Mesendoderm (in vitro differentiated cells): ENCODE data around the gene GID8.

Experiments
- DNase-seq: peaks from one replicate; pipeline ENCODE4 v3.0.0; 2013
- H2AK5ac ChIP-seq: 2 replicates; pipeline ENCODE4 v1.6.1; 2013; ENCODE audit warnings: low read length, inconsistent platforms
- H2BK120ac ChIP-seq: 2 replicates; pipeline ENCODE4 v1.6.1; 2013; ENCODE audit warnings: low read depth, mild to moderate bottlenecking, low read length, moderate library complexity, mixed read lengths
- H2BK15ac ChIP-seq: replicated peaks from 2 replicates; pipeline ENCODE4 v1.6.1; 2013; ENCODE audit warnings: low read depth, mild to moderate bottlenecking, moderate library complexity
- H2BK5ac ChIP-seq: 2 replicates; pipeline ENCODE4 v1.6.1; 2013; ENCODE audit warnings: low read length, inconsistent platforms
- H3K18ac ChIP-seq: 2 replicates; pipeline ENCODE4 v1.6.1; 2013; ENCODE audit warnings: mild to moderate bottlenecking, low read length, mixed read lengths
- H3K23ac ChIP-seq: one replicate; pipeline ENCODE4 v1.6.1; 2013; ENCODE audit warnings: low read length
- H3K27ac ChIP-seq: 2 replicates; pipeline ENCODE4 v1.5.1; 2013; ENCODE audit warnings: low read depth, mild to moderate bottlenecking, inconsistent platforms, low read length, moderate library complexity
- H3K27me3 ChIP-seq: 2 replicates; pipeline ENCODE4 v1.6.1; 2013; ENCODE audit warnings: low read length, control low read depth, mild to moderate bottlenecking, inconsistent platforms; ENCODE audit not compliant: insufficient read depth, poor library complexity
- H3K36me3 ChIP-seq: 2 replicates; pipeline ENCODE4 v1.6.1; 2013; ENCODE audit warnings: low read length, inconsistent platforms; ENCODE audit not compliant: control insufficient read depth, insufficient read depth
- H3K4ac ChIP-seq: one replicate; pipeline ENCODE4 v1.6.1; 2013; ENCODE audit warnings: low read depth, mild to moderate bottlenecking, low read length, moderate library complexity
- H3K4me1 ChIP-seq: 2 replicates; pipeline ENCODE4 v1.6.1; 2013; ENCODE audit warnings: low read depth, low read length, inconsistent platforms; ENCODE audit not compliant: control insufficient read depth
- H3K4me2 ChIP-seq: 2 replicates; pipeline ENCODE4 v1.6.1; 2013; ENCODE audit warnings: low read length
- H3K4me3 ChIP-seq: 2 replicates; pipeline ENCODE4 v1.5.1; 2013; ENCODE audit warnings: mild to moderate bottlenecking, low read length
- H3K56ac ChIP-seq: one replicate; pipeline ENCODE4 v1.6.1; 2013; ENCODE audit warnings: low read length
- H3K79me1 ChIP-seq: 2 replicates; pipeline ENCODE4 v1.6.1; 2013; ENCODE audit warnings: low read length, inconsistent platforms
- H3K79me2 ChIP-seq: 2 replicates; pipeline ENCODE4 v1.6.1; 2013; ENCODE audit warnings: mild to moderate bottlenecking, low read length; ENCODE audit not compliant: control insufficient read depth, insufficient read depth
- H3K9ac ChIP-seq: 2 replicates; pipeline ENCODE4 v1.6.1; 2013; ENCODE audit warnings: low read length, inconsistent platforms
- H4K5ac ChIP-seq: one replicate; pipeline ENCODE4 v1.6.1; 2013; ENCODE audit warnings: low read length
- H4K8ac ChIP-seq: one replicate; pipeline ENCODE4 v1.6.1; 2013; ENCODE audit warnings: low read depth, mild to moderate bottlenecking, control low read depth, low read length, moderate library complexity
- WGBS: extraction: QIAGEN DNeasy Blood & Tissue Kit; methylation state at CpG from one replicate; pipeline ENCODE4 v1.1.7; 2013; ENCODE audit warnings: low lambda C conversion rate, missing lambda C conversion rate; ENCODE audit not compliant: insufficient coverage; ENCODE audit errors: extremely low coverage; 5-methylcytosine and 5-hydroxymethylcytosine counted together

GID8 gene

GRCh38 chr20:62956387-62957135, 18.6 kb downstream of the GID8 start:
- H2BK5ac ChIP-seq = no peak overlapping the region
- peaks cover 4% of the 10 kb centered on the region for H3K36me3 ChIP-seq
- H3K79me1 ChIP-seq = peaks cover 5% of the 10 kb centered on the region
- no CpG with 5 or more reads among the region's 25 CpGs for WGBS
- no peak overlapping the region for H4K5ac ChIP-seq
- no peak overlapping the region for H3K18ac ChIP-seq
- no peak for DNase-seq
- no peak overlapping the region for H2BK120ac ChIP-seq
- H3K4me2 ChIP-seq = no peak overlapping the region
- H4K8ac ChIP-seq = no peak overlapping the region
- H3K79me2 ChIP-seq = no peaks in the 10 kb centered on the region
- H3K56ac ChIP-seq = no peak overlapping the region
- H3K27ac ChIP-seq = no peak overlapping the region
- H3K4me3 ChIP-seq = no peak overlapping the region
- H3K4ac ChIP-seq = no peak overlapping the region
- no peak overlapping the region for H3K9ac ChIP-seq
- no peak overlapping the region for H3K23ac ChIP-seq
- H3K4me1 ChIP-seq = peaks cover 5% of the 10 kb centered on the region
- H2BK15ac ChIP-seq = no peak overlapping the region
- no peak overlapping the region for H2AK5ac ChIP-seq
- H3K27me3 ChIP-seq = no peaks in the 10 kb centered on the region

GRCh38 chr20:62957136-62958117, 19.5 kb downstream of the GID8 start:
- no peak overlapping the region for H3K27ac ChIP-seq
- no peak overlapping the region for H2BK5ac ChIP-seq
- H3K56ac ChIP-seq = no peak overlapping the region
- WGBS = no CpG with 5 or more reads among the region's 36 CpGs
- no peak overlapping the region for H3K4me2 ChIP-seq
- H3K27me3 ChIP-seq = no peaks in the 10 kb centered on the region
- no peak overlapping the region for H3K9ac ChIP-seq
- H3K4ac ChIP-seq = no peak overlapping the region
- no peak overlapping the region for H4K5ac ChIP-seq
- no peak for DNase-seq
- peaks cover 5% of the 10 kb centered on the region for H3K4me1 ChIP-seq
- no peak overlapping the region for H3K18ac ChIP-seq
- H4K8ac ChIP-seq = no peak overlapping the region
- no peak overlapping the region for H3K23ac ChIP-seq
- no peak overlapping the region for H2BK15ac ChIP-seq
- no peak overlapping the region for H2AK5ac ChIP-seq
- H2BK120ac ChIP-seq = no peak overlapping the region
- no peak overlapping the region for H3K4me3 ChIP-seq
- no peaks in the 10 kb centered on the region for H3K79me2 ChIP-seq
- peaks cover 4% of the 10 kb centered on the region for H3K36me3 ChIP-seq
- H3K79me1 ChIP-seq = peaks cover 5% of the 10 kb centered on the region

- no peak for DNase-seq
- Histone ChIP-seq H3K9ac (no peak overlapping the region), H3K18ac (no peak overlapping the region), H3K4me1 (peaks cover 1% of the 10 kb centered on the region), H3K79me1 (peaks cover 2% of the 10 kb centered on the region), H3K27ac (no peak overlapping the region), H3K23ac (no peak overlapping the region), H3K36me3 (peaks cover 4% of the 10 kb centered on the region), H2AK5ac (no peak overlapping the region), H4K5ac (no peak overlapping the region), H3K56ac (no peak overlapping the region), H3K4me3 (no peak overlapping the region), H4K8ac (no peak overlapping the region), H3K27me3 (no peaks in the 10 kb centered on the region), H3K4ac (no peak overlapping the region), H3K4me2 (no peak overlapping the region), H3K79me2 (no peaks in the 10 kb centered on the region), H2BK15ac (no peak overlapping the region), H2BK120ac (no peak overlapping the region), H2BK5ac (no peak overlapping the region)
- no CpG with 5 or more reads among the region's 10 CpGs for WGBS
Measured at GRCh38 chr20:62958388-62959100, 20.6 kb downstream of the GID8 start.

DNA sequence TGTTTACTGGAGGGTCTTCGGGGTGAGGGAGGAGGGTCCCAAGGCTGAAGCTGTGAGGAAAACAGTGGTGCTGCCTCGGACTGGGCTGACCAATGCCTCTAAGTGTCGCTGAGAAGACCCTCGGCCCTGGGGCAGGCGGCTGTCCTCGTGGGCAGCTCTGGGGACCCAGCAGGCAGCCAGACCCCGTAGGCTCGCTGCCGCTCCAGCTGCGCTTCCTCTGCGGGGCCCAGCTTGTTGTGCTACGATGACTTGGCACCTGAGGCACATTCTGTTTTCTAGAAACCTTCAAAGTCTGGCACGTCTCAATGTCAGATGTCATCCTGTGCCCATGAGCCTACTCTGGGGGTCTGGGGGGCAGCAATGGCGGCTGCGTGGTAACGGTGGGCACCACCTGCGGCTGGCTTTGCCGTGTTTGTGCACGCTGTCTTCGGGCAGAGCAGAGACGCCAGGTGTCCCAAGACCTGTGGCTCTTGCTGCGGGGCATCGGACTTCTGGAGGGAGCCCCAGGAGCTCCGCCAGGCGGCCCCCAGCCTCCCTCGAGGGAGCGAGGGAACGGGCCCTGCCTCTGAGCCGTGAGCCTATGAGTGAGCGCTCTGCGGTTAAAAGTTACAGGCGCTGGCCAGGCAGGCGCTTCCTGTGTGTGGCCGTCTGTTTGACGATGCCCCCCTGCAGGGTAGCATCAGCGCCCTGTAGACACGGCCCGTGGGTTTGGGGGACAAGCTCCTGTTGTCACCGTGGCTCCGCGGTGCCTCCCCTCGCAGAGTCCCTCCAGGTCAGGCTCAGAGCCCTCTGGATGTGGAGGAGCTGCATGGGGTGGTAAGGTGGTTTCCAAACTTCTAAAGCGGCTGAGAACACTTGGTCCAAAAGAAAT, 21.4 kb downstream of the GID8 start:
- H3K4ac ChIP-seq = no peak overlapping the region
- no peaks in the 10 kb centered on the region for H3K4me1 ChIP-seq
- H3K18ac ChIP-seq = no peak overlapping the region
- H3K79me1 ChIP-seq = peaks cover 2% of the 10 kb centered on the region
- H3K4me3 ChIP-seq = no peak overlapping the region
- no peak overlapping the region for H3K9ac ChIP-seq
- peaks cover 4% of the 10 kb centered on the region for H3K36me3 ChIP-seq
- no peaks in the 10 kb centered on the region for H3K79me2 ChIP-seq
- no peak overlapping the region for H2AK5ac ChIP-seq
- no peak overlapping the region for H3K56ac ChIP-seq
- no peak overlapping the region for H3K27ac ChIP-seq
- H2BK120ac ChIP-seq = no peak overlapping the region
- H4K8ac ChIP-seq = no peak overlapping the region
- H2BK15ac ChIP-seq = no peak overlapping the region
- no peak for DNase-seq
- H3K4me2 ChIP-seq = no peak overlapping the region
- H4K5ac ChIP-seq = no peak overlapping the region
- no CpG with 5 or more reads among the region's 43 CpGs for WGBS
- H3K27me3 ChIP-seq = no peaks in the 10 kb centered on the region
- H2BK5ac ChIP-seq = no peak overlapping the region
- H3K23ac ChIP-seq = no peak overlapping the region

- H3K4me1 ChIP-seq = no peaks in the 10 kb centered on the region
- H2BK15ac ChIP-seq = no peak overlapping the region
- WGBS = no CpG with 5 or more reads among the region's 20 CpGs
- H3K36me3 ChIP-seq = peaks cover 4% of the 10 kb centered on the region
- H4K5ac ChIP-seq = no peak overlapping the region
- H3K9ac ChIP-seq = no peak overlapping the region
- H3K4me3 ChIP-seq = no peak overlapping the region
- H3K79me2 ChIP-seq = no peaks in the 10 kb centered on the region
- peaks cover 2% of the 10 kb centered on the region for H3K79me1 ChIP-seq
- H2BK120ac ChIP-seq = no peak overlapping the region
- no peak overlapping the region for H2AK5ac ChIP-seq
- DNase-seq = no peak
- H3K4ac ChIP-seq = no peak overlapping the region
- no peak overlapping the region for H3K18ac ChIP-seq
- H3K4me2 ChIP-seq = no peak overlapping the region
- no peak overlapping the region for H2BK5ac ChIP-seq
- no peaks in the 10 kb centered on the region for H3K27me3 ChIP-seq
- H3K27ac ChIP-seq = no peak overlapping the region
- H4K8ac ChIP-seq = no peak overlapping the region
- H3K23ac ChIP-seq = no peak overlapping the region
- H3K56ac ChIP-seq = no peak overlapping the region
Measured at GRCh38 chr20:62959998-62960436, 22.1 kb downstream of the GID8 start.
